Measurements from ENCODE around the gene ZNRF3. TPM values are rescaled to one million over a fixed set of nuclear protein-coding genes. Genes with fewer than 3 reads are reported as not detected.
"Not testable (repeated sequence)": the region's sequence is repeated elsewhere in the genome, so short reads cannot be mapped to it uniquely, and the experiment has no call there.

ZNRF3 gene
- total RNA-seq, 2 experiments from 2014 or later: 1.2 to 1.3 TPM

DNA sequence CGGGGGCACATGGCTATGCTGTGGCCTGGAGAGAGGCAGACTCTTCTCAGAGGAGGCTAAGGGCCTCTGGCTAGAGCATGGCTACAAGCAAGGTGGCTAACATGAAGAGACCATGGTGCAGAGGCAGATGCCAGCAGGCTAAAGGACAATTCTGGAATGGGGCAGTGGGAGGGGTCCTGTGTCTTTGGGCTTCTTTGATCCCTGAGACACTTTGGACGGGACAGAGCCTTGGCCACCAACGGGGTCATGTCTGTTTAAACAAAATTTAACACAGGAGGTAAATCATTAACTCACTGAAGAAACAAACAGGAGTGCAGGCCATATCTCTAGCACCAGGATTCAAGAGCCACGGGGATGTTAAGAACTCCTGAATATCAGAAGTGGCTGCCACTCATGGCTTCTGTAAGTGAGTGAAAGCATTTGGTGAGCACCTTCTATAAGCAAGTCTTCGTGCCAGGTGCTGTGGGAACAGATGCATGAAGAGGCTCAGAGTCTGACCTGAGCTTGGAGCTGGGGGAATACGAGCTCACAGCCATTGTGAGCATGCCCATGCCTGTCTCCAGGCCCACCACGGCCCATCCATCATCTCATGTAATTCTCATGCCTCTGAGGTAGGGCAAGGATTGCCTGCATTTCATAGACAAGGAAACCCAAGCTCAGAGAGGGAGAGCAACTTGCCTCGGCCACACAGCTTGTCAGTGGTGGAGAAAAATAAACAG, 18.3 kb upstream of the ZNRF3 start:
- DNase-seq (no peak), ATAC-seq (no peak)
- H3K27ac Mint-ChIP-seq: no peak overlapping the region
- peaks cover 6% of the 10 kb centered on the region for H3K27me3 Mint-ChIP-seq (ENCODE audit: low read depth)
- H3K36me3 Mint-ChIP-seq (ENCODE audit: low read depth): no peaks in the 10 kb centered on the region
- POLR2A ChIA-PET: no interaction called here
- CTCF ChIA-PET: no interaction called here
- H3K4me1 Mint-ChIP-seq (ENCODE audit: low read depth): no peaks in the 10 kb centered on the region
- H3K4me3 Mint-ChIP-seq: no peak overlapping the region
- H3K9me3 Mint-ChIP-seq (ENCODE audit: insufficient read depth): no peaks in the 10 kb centered on the region

DNA sequence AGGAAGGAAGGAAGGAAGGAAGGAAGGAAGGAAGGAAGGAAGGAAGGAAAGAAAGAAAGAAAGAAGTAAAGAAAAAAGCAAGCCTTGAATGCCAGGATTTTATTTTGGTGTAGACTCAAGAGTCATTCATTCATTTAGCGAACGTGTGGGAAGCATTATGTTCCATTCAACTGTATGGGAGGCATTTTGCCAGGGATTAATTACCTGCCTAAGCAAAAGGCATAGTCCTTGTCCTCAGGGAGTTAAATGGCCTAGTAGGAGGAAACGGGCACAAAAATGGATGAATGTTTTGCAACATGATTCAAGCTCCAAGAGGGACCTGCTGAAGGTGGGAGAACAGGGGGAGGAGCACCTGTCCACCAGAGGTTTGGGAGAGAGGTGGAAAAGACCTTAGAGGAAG, 16.2 kb upstream of the ZNRF3 start:
- POLR2A ChIA-PET: no interaction called here
- Mint-ChIP-seq H3K27ac (no peak overlapping the region), H3K27me3 (ENCODE audit: low read depth) (peaks cover 6% of the 10 kb centered on the region), H3K9me3 (ENCODE audit: insufficient read depth) (no peaks in the 10 kb centered on the region), H3K4me1 (ENCODE audit: low read depth) (no peaks in the 10 kb centered on the region), H3K36me3 (ENCODE audit: low read depth) (no peaks in the 10 kb centered on the region), H3K4me3 (no peak overlapping the region)
- DNase-seq: no peak
- ATAC-seq: no peak
- CTCF ChIA-PET: no interaction called here

DNA sequence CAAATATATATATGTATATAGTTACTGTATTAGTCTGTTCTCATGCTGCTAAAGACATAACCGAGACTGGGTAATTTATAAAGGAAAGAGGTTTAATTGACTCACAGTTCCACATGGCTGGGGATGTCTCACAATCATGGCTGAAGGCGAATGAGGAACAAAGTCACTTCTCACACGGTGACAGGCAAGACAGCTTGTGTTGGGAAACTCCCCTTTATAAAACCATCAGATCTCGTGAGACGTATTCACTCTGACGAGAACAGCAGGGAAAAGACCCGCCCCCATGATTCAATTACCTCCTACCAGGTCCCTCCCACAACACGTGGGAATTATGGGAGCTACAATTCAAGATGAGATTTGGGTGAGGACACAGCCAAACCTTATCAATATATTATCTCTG, 15.0 kb upstream of the ZNRF3 start:
- H3K36me3 Mint-ChIP-seq (ENCODE audit: low read depth); POLR2A ChIA-PET; H3K27me3 Mint-ChIP-seq (ENCODE audit: low read depth); DNase-seq; ATAC-seq; H3K27ac Mint-ChIP-seq; H3K4me3 Mint-ChIP-seq; H3K4me1 Mint-ChIP-seq (ENCODE audit: low read depth); H3K9me3 Mint-ChIP-seq (ENCODE audit: insufficient read depth): not testable (repeated sequence)
- CTCF ChIA-PET: interaction anchor here (0.7 kb wide), 1 partner anchor 15 kb away, joined by 3 read pairs; the partner anchor contains the start of gene ZNRF3

GRCh38 chr22:28869736-28870135, 13.6 kb upstream of the ZNRF3 start:
- ChIA-PET CTCF (no interaction called here), POLR2A (no interaction called here)
- ATAC-seq (no peak), DNase-seq (no peak)
- Mint-ChIP-seq H3K27ac (no peak overlapping the region), H3K27me3 (ENCODE audit: low read depth) (peaks cover 5% of the 10 kb centered on the region), H3K36me3 (ENCODE audit: low read depth) (no peaks in the 10 kb centered on the region), H3K4me1 (ENCODE audit: low read depth) (peaks cover 5% of the 10 kb centered on the region), H3K4me3 (no peak overlapping the region), H3K9me3 (ENCODE audit: insufficient read depth) (no peaks in the 10 kb centered on the region)

DNA sequence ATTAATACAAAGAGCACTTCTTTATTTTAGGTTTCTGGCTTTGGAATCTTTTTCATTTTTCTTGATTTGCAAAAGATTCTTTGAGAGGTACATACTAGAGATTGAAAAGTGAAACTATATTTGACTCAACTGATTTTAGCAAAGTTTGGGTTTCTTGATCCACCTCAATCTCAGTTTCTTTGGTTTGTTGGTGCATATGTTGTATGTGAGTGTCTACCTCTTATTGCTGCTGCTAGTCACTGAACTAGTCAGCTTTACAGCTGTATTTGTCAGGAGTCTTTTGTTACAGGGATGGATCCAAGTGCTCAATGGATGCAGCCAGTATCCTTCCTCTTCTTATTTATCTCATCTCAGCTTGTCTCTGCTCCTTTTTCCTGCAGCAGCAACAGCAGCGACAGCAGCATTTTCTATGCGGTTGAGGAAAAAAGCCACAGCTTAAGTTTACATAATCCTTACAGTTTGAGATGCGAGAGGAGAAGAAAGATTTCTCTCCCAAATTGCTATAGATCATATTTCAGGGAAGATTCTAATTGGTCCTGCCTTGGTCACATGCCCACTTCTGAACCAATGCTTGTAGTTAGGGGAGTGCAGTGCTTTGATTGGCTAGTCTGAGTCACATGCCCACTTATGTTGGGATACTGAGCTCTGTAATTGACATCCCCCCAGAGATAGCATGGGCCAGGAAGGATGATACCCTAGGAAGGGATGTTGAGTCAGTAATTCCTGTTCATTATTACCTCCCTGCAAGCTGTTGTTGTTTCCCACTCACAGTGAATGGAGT, 10.0 kb upstream of the ZNRF3 start:
- ChIA-PET CTCF (interaction anchor here (1.4 to 1.5 kb wide), 2 partner anchors 18 to 167 kb away, joined by 5 read pairs; no protein-coding TSS in a partner anchor), POLR2A (interaction anchor here (0.8 kb wide), 1 partner anchor 9 kb away, joined by 5 read pairs; no protein-coding TSS in a partner anchor)
- H3K27ac Mint-ChIP-seq: no peak overlapping the region

GRCh38 chr22:28874061-28874460, 9.3 kb upstream of the ZNRF3 start:
- no peak for DNase-seq
- Mint-ChIP-seq H3K4me1 (ENCODE audit: low read depth) (peaks cover 5% of the 10 kb centered on the region), H3K27ac (no peak overlapping the region), H3K9me3 (ENCODE audit: insufficient read depth) (no peaks in the 10 kb centered on the region), H3K4me3 (no peak overlapping the region), H3K27me3 (ENCODE audit: low read depth) (no peaks in the 10 kb centered on the region), H3K36me3 (ENCODE audit: low read depth) (no peaks in the 10 kb centered on the region)
- ChIA-PET POLR2A (no interaction called here), CTCF (interaction anchor here (1.4 to 1.5 kb wide), 2 partner anchors 18 to 166 kb away, joined by 5 read pairs; no protein-coding TSS in a partner anchor)
- no peak for ATAC-seq

More for the DNA sequence above, 10.0 kb upstream of the ZNRF3 start:
- ATAC-seq (no peak), DNase-seq (no peak)
- Mint-ChIP-seq H3K4me1 (ENCODE audit: low read depth) (peaks cover 5% of the 10 kb centered on the region), H3K9me3 (ENCODE audit: insufficient read depth) (no peaks in the 10 kb centered on the region), H3K27me3 (ENCODE audit: low read depth) (no peaks in the 10 kb centered on the region), H3K4me3 (no peak overlapping the region), H3K36me3 (ENCODE audit: low read depth) (no peaks in the 10 kb centered on the region)

- Mint-ChIP-seq H3K27ac (no peak overlapping the region), H3K9me3 (ENCODE audit: insufficient read depth) (no peaks in the 10 kb centered on the region), H3K4me3 (no peak overlapping the region), H3K27me3 (ENCODE audit: low read depth) (peaks cover 2% of the 10 kb centered on the region), H3K4me1 (ENCODE audit: low read depth) (peaks cover 8% of the 10 kb centered on the region), H3K36me3 (ENCODE audit: low read depth) (no peaks in the 10 kb centered on the region)
- ATAC-seq: no peak
- ChIA-PET POLR2A (no interaction called here), CTCF (interaction anchor here (1.5 kb wide), 1 partner anchor 166 kb away, joined by 5 read pairs; no protein-coding TSS in a partner anchor)
- DNase-seq: no peak
Measured at GRCh38 chr22:28874811-28875320, 8.5 kb upstream of the ZNRF3 start.

- H3K27me3 Mint-ChIP-seq (ENCODE audit: low read depth): peaks cover 41% of the 10 kb centered on the region
- peak overlapping the region; percentile 82 for H3K4me3 Mint-ChIP-seq
- H3K36me3 Mint-ChIP-seq (ENCODE audit: low read depth): no peaks in the 10 kb centered on the region
- CTCF ChIA-PET: interaction anchor here (1.3 to 1.7 kb wide), 2 partner anchors 14 to 53 kb away, joined by 3 to 4 read pairs; no protein-coding TSS in a partner anchor
- DNase-seq (no peak), ATAC-seq (no peak)
- peak overlapping the region; percentile 78 for H3K27ac Mint-ChIP-seq
- H3K4me1 Mint-ChIP-seq (ENCODE audit: low read depth): peaks cover 19% of the 10 kb centered on the region
- no peaks in the 10 kb centered on the region for H3K9me3 Mint-ChIP-seq (ENCODE audit: insufficient read depth)
- POLR2A ChIA-PET: interaction anchor here (1.0 to 1.2 kb wide), 2 partner anchors 9 to 190 kb away, joined by 3 to 5 read pairs; no protein-coding TSS in a partner anchor
Measured at GRCh38 chr22:28882545-28882877, 861 bp upstream of the ZNRF3 start.

DNA sequence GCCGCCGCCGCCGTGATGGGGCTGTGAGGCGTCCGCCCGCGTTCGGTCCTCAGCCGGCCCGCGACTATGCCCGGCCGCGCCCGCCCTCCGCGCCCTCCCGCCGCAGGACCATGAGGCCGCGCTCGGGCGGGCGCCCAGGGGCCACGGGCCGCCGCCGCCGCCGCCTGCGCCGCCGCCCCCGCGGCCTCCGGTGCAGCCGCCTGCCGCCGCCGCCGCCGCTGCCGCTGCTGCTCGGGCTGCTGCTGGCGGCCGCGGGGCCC, 215 bp downstream of the ZNRF3 start:
- Mint-ChIP-seq H3K36me3 (ENCODE audit: low read depth) (no peaks in the 10 kb centered on the region), H3K27me3 (ENCODE audit: low read depth) (peaks cover 50% of the 10 kb centered on the region), H3K4me1 (ENCODE audit: low read depth) (peaks cover 19% of the 10 kb centered on the region), H3K9me3 (ENCODE audit: insufficient read depth) (no peaks in the 10 kb centered on the region), H3K4me3 (no peak overlapping the region), H3K27ac (no peak overlapping the region)
- POLR2A ChIA-PET: interaction anchor here (1.0 kb wide), 1 partner anchor 189 kb away, joined by 3 read pairs; no protein-coding TSS in a partner anchor
- ATAC-seq (no peak), DNase-seq (no peak)
- CTCF ChIA-PET: interaction anchor here (1.3 kb wide), 1 partner anchor 15 kb away, joined by 3 read pairs; no protein-coding TSS in a partner anchor

GRCh38 chr22:28883917-28884746, 760 bp downstream of the ZNRF3 start:
- Mint-ChIP-seq H3K9me3 (ENCODE audit: insufficient read depth) (no peaks in the 10 kb centered on the region), H3K4me1 (ENCODE audit: low read depth) (peaks cover 20% of the 10 kb centered on the region), H3K27me3 (ENCODE audit: low read depth) (peaks cover 50% of the 10 kb centered on the region), H3K36me3 (ENCODE audit: low read depth) (no peaks in the 10 kb centered on the region), H3K27ac (no peak overlapping the region), H3K4me3 (peak overlapping the region; percentile 67)
- POLR2A ChIA-PET: interaction anchor here (0.7 kb wide), 1 partner anchor 22 kb away, joined by 3 read pairs; no protein-coding TSS in a partner anchor
- DNase-seq (peak; percentile 42), ATAC-seq (peak; percentile 49)
- CTCF ChIA-PET: interaction anchor here (0.8 to 1.3 kb wide), 3 partner anchors 11 to 157 kb away, joined by 3 to 4 read pairs (median 3); no protein-coding TSS in a partner anchor

DNA sequence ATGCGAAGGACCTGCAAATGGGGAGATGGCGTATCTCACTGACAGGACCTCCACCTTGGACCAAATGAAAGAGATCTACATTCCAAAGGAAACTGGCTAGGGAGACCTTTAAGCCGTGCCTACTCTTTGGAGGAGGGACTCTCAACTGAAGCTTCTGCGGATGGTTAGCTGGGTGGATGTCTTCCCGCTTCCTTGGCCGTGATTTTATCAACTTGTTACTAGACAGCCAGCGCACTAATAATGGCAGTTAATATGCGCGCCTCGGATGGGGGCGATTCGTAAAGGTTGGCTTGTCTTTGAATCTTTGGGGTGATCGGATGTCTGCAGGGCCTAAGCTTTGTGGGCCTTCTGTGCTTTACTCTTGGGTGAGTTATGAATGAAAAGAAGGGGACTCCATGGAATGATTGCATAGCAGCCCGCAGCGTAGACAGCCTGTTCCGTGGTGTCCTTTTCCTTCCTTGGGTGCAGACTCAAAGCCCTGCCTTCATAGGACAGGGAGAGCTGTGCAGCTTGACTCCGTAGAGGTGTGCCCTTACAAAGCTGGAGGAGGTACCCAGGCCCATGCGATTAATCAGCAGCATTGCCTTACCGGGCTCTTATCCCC, 1.5 kb downstream of the ZNRF3 start:
- ChIA-PET CTCF (interaction anchor here (0.8 to 1.2 kb wide), 2 partner anchors 10 to 156 kb away, joined by 3 to 4 read pairs; no protein-coding TSS in a partner anchor), POLR2A (interaction anchor here (0.7 kb wide), 1 partner anchor 22 kb away, joined by 3 read pairs; no protein-coding TSS in a partner anchor)
- DNase-seq: no peak
- Mint-ChIP-seq H3K4me1 (ENCODE audit: low read depth) (peaks cover 25% of the 10 kb centered on the region), H3K9me3 (ENCODE audit: insufficient read depth) (no peaks in the 10 kb centered on the region), H3K27ac (no peak overlapping the region), H3K27me3 (ENCODE audit: low read depth) (peaks cover 51% of the 10 kb centered on the region), H3K36me3 (ENCODE audit: low read depth) (no peaks in the 10 kb centered on the region), H3K4me3 (peak overlapping the region; percentile 67)
- ATAC-seq: no peak
